ENCODE data around the gene HNRNPM. TPM values are rescaled to one million over a fixed set of nuclear protein-coding genes. Genes with fewer than 3 reads are reported as not detected.
"Not testable (repeated sequence)": the region's sequence is repeated elsewhere in the genome, so short reads cannot be mapped to it uniquely, and the experiment has no call there.

HNRNPM gene
- total and polyA plus RNA-seq, 4 experiments from 2014 or later: 197 to 245 (median 203) TPM

DNA sequence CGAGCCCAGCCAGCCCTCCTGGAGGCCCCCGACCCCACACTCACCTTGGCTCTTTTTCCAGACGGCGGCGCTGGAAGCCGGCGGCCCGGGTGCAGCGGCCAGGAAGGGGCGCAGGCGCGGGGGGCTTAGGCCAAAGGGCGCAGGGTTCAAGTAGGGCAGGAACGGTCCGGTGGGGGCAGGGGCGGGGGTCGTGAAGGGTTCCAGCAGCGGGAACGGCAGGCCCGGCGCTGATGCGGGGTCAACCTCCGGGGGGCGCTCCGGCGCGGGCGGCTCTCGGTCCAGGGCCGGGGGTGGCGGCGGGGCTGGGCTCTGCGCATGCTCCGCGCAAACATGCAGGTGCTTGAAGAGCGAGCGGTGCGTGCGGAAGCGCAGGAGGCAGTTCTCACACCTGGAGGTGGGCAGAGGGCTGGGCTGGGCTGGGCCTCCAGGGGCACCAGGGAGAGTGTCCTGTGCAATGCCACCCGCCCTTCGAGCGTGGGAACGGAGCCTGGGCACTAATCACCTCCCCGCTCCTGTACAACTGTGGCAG, 66.9 kb downstream of the HNRNPM start:
- Mint-ChIP-seq H3K4me3 (no peak overlapping the region), H3K27ac (peak overlapping the region in 1 of 7 donors; percentile 35), H3K4me1 (peaks cover 16 to 46% (median 32%) of the 10 kb centered on the region in 4 donors), H3K9me3 (no peaks in the 10 kb centered on the region), H3K27me3 (no peaks in the 10 kb centered on the region), H3K36me3 (peaks cover 4 to 15% of the 10 kb centered on the region in 2 donors)
- POLR2A ChIA-PET (ENCODE audit: partially characterized antibody): interaction anchor here (0.7 to 10.7 kb wide), 2 partner anchors 24 to 62 kb away, joined by 3 to 461 read pairs; partner anchors contain the start of gene MYO1F
- Histone ChIP-seq H3K27me3 (ENCODE audit: insufficient read depth, low read length) (no peaks in the 10 kb centered on the region), H3K36me3 (ENCODE audit: insufficient read depth, low read length) (no peaks in the 10 kb centered on the region), H3K27ac (ENCODE audit: low read depth, low read length) (no peak overlapping the region), H3K9me3 (ENCODE audit: control insufficient read depth in 1 of 2, low read length in 2 of 2) (no peaks in the 10 kb centered on the region), H3K4me3 (ENCODE audit: low read length in 2 of 2) (no peak overlapping the region), H3K4me1 (ENCODE audit: insufficient read depth, low read length) (peaks cover 46% of the 10 kb centered on the region)
- no peak for DNase-seq
- intact Hi-C loops (cut with micrococcal nuclease): loop anchor here (5.0 kb wide), 1 partner anchor 119 kb away; the partner anchor contains the start of gene RAB11B
- CTCF ChIA-PET (ENCODE audit: partially characterized antibody): interaction anchor here (9.8 kb wide), 1 partner anchor 67 kb away, joined by 144 read pairs; the partner anchor contains the start of gene MYO1F

GRCh38 chr19:8512115-8512967, 67.6 kb downstream of the HNRNPM start:
- peak overlapping the region; percentile 19 to 96 (median 78) for H3K27ac Mint-ChIP-seq
- Histone ChIP-seq H3K27ac (ENCODE audit: low read depth, low read length) (peak overlapping the region; percentile 93), H3K4me3 (ENCODE audit: low read length in 2 of 2) (no peak overlapping the region), H3K9me3 (ENCODE audit: control insufficient read depth in 1 of 2, low read length in 2 of 2) (no peaks in the 10 kb centered on the region), H3K4me1 (ENCODE audit: insufficient read depth, low read length) (peaks cover 53% of the 10 kb centered on the region), H3K27me3 (ENCODE audit: insufficient read depth, low read length) (no peaks in the 10 kb centered on the region), H3K36me3 (ENCODE audit: insufficient read depth, low read length) (no peaks in the 10 kb centered on the region)
- H3K36me3 Mint-ChIP-seq: peaks cover 4 to 15% of the 10 kb centered on the region in 2 donors
- no peak for DNase-seq
- POLR2A ChIA-PET (ENCODE audit: partially characterized antibody): interaction anchor here (0.7 to 10.7 kb wide), 10 partner anchors 7 to 132 kb away, joined by 3 to 461 read pairs (median 21); partner anchors contain the start of genes MARCHF2, MYO1F and RAB11B
- peak overlapping the region in 5 of 8 donors; percentile 10 to 71 (median 57) for H3K4me3 Mint-ChIP-seq
- H3K9me3 Mint-ChIP-seq: no peaks in the 10 kb centered on the region
- intact Hi-C loops (cut with micrococcal nuclease): loop anchor here (5.0 kb wide), 1 partner anchor 120 kb away; the partner anchor contains the start of gene RAB11B
- CTCF ChIA-PET (ENCODE audit: partially characterized antibody): interaction anchor here (1.1 to 9.8 kb wide), 3 partner anchors 25 to 99 kb away, joined by 6 to 144 read pairs (median 13); partner anchors contain the start of genes MARCHF2 and MYO1F
- no peaks in the 10 kb centered on the region for H3K27me3 Mint-ChIP-seq
- H3K4me1 Mint-ChIP-seq: peaks cover 16 to 52% (median 36%) of the 10 kb centered on the region in 4 donors

DNA sequence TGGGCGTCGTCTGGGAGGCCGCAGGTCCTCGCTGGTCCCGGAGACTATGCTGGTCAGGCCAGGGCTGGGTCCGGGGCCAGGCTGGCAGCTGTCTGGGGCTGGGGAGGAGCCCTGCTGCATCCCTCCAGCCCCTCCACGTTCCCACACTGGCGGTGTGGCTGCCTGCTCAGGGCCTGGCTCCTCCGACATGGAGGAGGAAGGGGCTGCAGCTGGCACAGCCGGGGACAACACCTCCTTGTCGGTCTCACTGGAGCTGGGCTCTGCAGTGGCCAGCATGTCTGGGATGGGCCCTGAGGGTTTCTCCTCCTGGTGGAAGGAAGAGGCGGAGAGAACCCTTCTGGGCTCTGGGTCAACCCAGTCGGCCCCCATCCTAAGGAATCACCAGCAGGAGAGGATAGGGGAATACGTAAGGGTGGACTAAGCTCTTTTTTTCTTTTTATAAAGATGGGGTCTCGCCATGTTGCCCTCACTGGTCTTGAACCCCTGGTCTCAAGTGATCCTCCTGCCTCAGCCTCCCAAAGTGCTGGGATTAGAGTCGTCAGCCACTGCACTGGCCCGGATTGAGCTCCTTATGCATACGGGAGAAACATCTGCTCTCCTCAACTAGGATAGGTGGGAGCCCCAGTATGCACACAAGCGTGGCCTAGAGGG, 68.4 kb downstream of the HNRNPM start:
- Histone ChIP-seq H3K4me3 (ENCODE audit: low read length in 2 of 2) (peak overlapping the region; percentile 34 to 82), H3K4me1 (ENCODE audit: insufficient read depth, low read length) (peaks cover 61% of the 10 kb centered on the region), H3K9me3 (ENCODE audit: control insufficient read depth in 1 of 2, low read length in 2 of 2) (no peaks in the 10 kb centered on the region), H3K36me3 (ENCODE audit: insufficient read depth, low read length) (no peaks in the 10 kb centered on the region), H3K27ac (ENCODE audit: low read depth, low read length) (peak overlapping the region; percentile 93), H3K27me3 (ENCODE audit: insufficient read depth, low read length) (no peaks in the 10 kb centered on the region)
- intact Hi-C loops (cut with micrococcal nuclease): loop anchor here (5.0 kb wide), 1 partner anchor 121 kb away; the partner anchor contains the start of gene RAB11B
- H3K36me3 Mint-ChIP-seq: peaks cover 4 to 18% of the 10 kb centered on the region in 2 donors
- ChIA-PET POLR2A (ENCODE audit: partially characterized antibody) (interaction anchor here (1.0 to 10.7 kb wide), 24 partner anchors 8 to 192 kb away, joined by 3 to 461 read pairs (median 4); partner anchors contain the start of genes HNRNPM, KANK3, MARCHF2 and MYO1F), CTCF (ENCODE audit: partially characterized antibody) (interaction anchor here (1.1 to 9.8 kb wide), 7 partner anchors 7 to 100 kb away, joined by 5 to 144 read pairs (median 13); partner anchors contain the start of genes MARCHF2 and MYO1F)
- DNase-seq: no peak
- H3K4me1 Mint-ChIP-seq: peaks cover 24 to 60% (median 44%) of the 10 kb centered on the region in 4 donors
- H3K9me3 Mint-ChIP-seq: peaks cover 0 to 1% (median 0%) of the 10 kb centered on the region in 8 donors
- H3K27me3 Mint-ChIP-seq: no peaks in the 10 kb centered on the region
- peak overlapping the region; percentile 87 to 97 (median 94) for H3K4me3 Mint-ChIP-seq
- H3K27ac Mint-ChIP-seq: peak overlapping the region; percentile 96 to 99 (median 99)

- Histone ChIP-seq H3K4me3 (ENCODE audit: low read length in 2 of 2) (peak within 1 kb of the TSS; percentile 34 to 82), H3K9me3 (ENCODE audit: control insufficient read depth in 1 of 2, low read length in 2 of 2) (no peaks in the 10 kb centered on the region), H3K27me3 (ENCODE audit: insufficient read depth, low read length) (no peaks in the 10 kb centered on the region), H3K4me1 (ENCODE audit: insufficient read depth, low read length) (peaks cover 68% of the 10 kb centered on the region), H3K36me3 (ENCODE audit: insufficient read depth, low read length) (no peaks in the 10 kb centered on the region), H3K27ac (ENCODE audit: low read depth, low read length) (peak within 1 kb of the TSS; percentile 93)
- ChIA-PET CTCF (ENCODE audit: partially characterized antibody) (interaction anchor here (0.6 to 9.8 kb wide), 8 partner anchors 8 to 100 kb away, joined by 3 to 144 read pairs (median 10); partner anchors contain the start of genes MARCHF2 and MYO1F), POLR2A (ENCODE audit: partially characterized antibody) (interaction anchor here (0.5 to 10.7 kb wide), 31 partner anchors 8 to 1820 kb away, joined by 3 to 461 read pairs (median 4); partner anchors contain the start of genes HNRNPM, KANK3, MARCHF2 and MYO1F)
- intact Hi-C loops (cut with micrococcal nuclease): loop anchor here (2.0 to 5.0 kb wide), 3 partner anchors 63 to 122 kb away; partner anchors contain the start of genes HNRNPM, MYO1F and RAB11B
- Mint-ChIP-seq H3K4me1 (peaks cover 30 to 67% (median 50%) of the 10 kb centered on the region in 4 donors), H3K27ac (peak within 1 kb of the TSS; percentile 96 to 99 (median 99)), H3K36me3 (peaks cover 4 to 20% of the 10 kb centered on the region in 2 donors), H3K9me3 (peaks cover 0 to 1% (median 0%) of the 10 kb centered on the region in 8 donors), H3K27me3 (no peaks in the 10 kb centered on the region), H3K4me3 (peak within 1 kb of the TSS; percentile 87 to 97 (median 94))
- DNase-seq: peak; percentile 94 to 99 (median 97)
Observed at GRCh38 chr19:8513687-8514504, 69.1 kb downstream of the HNRNPM start, which contains the start of gene ZNF414. ZNF414 (minus strand) TSS chr19:8514167; CDS start chr19:8514046, 121 bp downstream.

- H3K27me3 ChIP-seq (ENCODE audit: insufficient read depth, low read length); H3K9me3 Mint-ChIP-seq; DNase-seq; H3K36me3 ChIP-seq (ENCODE audit: insufficient read depth, low read length); H3K27me3 Mint-ChIP-seq; H3K9me3 ChIP-seq (ENCODE audit: control insufficient read depth in 1 of 2, low read length in 2 of 2): not testable (repeated sequence)
- Mint-ChIP-seq H3K36me3 (peaks cover 4 to 18% of the 10 kb centered on the region in 2 donors), H3K27ac (peak overlapping the region; percentile 96 to 99 (median 99)), H3K4me3 (peak overlapping the region; percentile 87 to 97 (median 94)), H3K4me1 (peaks cover 30 to 74% (median 54%) of the 10 kb centered on the region in 4 donors)
- intact Hi-C loops (cut with micrococcal nuclease): loop anchor here (2.0 to 5.0 kb wide), 3 partner anchors 62 to 122 kb away; partner anchors contain the start of genes HNRNPM, MYO1F and RAB11B
- Histone ChIP-seq H3K4me3 (ENCODE audit: low read length in 2 of 2) (peak overlapping the region in 1 of 2 donors; percentile 82), H3K27ac (ENCODE audit: low read depth, low read length) (peak overlapping the region; percentile 93), H3K4me1 (ENCODE audit: insufficient read depth, low read length) (peaks cover 75% of the 10 kb centered on the region)
- ChIA-PET CTCF (ENCODE audit: partially characterized antibody) (interaction anchor here (1.5 to 9.8 kb wide), 6 partner anchors 8 to 65 kb away, joined by 5 to 144 read pairs (median 14); partner anchors contain the start of gene MYO1F), POLR2A (ENCODE audit: partially characterized antibody) (interaction anchor here (1.0 to 10.7 kb wide), 19 partner anchors 9 to 193 kb away, joined by 3 to 461 read pairs (median 5); partner anchors contain the start of genes HNRNPM, KANK3, MARCHF2 and MYO1F)
Observed at GRCh38 chr19:8514505-8515009, 69.8 kb downstream of the HNRNPM start.
